H1 (cell line): ENCODE measurements around the gene LAMC1. TPM values are rescaled to one million over a fixed set of nuclear protein-coding genes. Genes with fewer than 3 reads are reported as not detected.

ENCODE experiments used
- CTCF ChIA-PET: fragments of 300-600 bp; sonication (Branson Sonifier 250); formaldehyde crosslinking; loops from one replicate; lab custom pipeline; 2021; ENCODE audit not compliant: partially characterized antibody; lab: Charles Lee
- POLR2A ChIA-PET: fragments of 300-600 bp; sonication (Branson Sonifier 250); formaldehyde crosslinking; loops from one replicate; lab custom pipeline; 2021; ENCODE audit warnings: inconsistent platforms; ENCODE audit not compliant: partially characterized antibody; lab: Charles Lee
- DNase-seq, 2 experiments: peaks; one replicate each; pipeline versions ENCODE4 v3.0.0 to v3.0.0-alpha.2; 2010 to 2022; ENCODE audit warnings: low spot score in 2 of 2, low read depth in 1 of 2, mixed read lengths in 1 of 2
- FAIRE-seq: peaks from 2 replicates; lab custom pipeline; 2011; peaks lifted over from hg19 to GRCh38; lab: Jason Lieb, UNC
- H2AFZ ChIP-seq: 2 replicates; pipeline ENCODE4 v1.8.1; 2012; ENCODE audit warnings: low read length, inconsistent platforms
- H2AK5ac ChIP-seq: 2 replicates; pipeline ENCODE4 v1.6.1; 2013; ENCODE audit warnings: low read depth, low read length
- H2BK120ac ChIP-seq: replicated peaks from 2 replicates; pipeline ENCODE3; 2013; ENCODE audit warnings: low read depth, low read length, inconsistent platforms
- H2BK12ac ChIP-seq: 2 replicates; pipeline ENCODE4 v1.6.1; 2013; ENCODE audit warnings: low read depth, low read length
- H2BK15ac ChIP-seq: 2 replicates; pipeline ENCODE4 v1.6.1; 2013; ENCODE audit warnings: low read length
- H2BK20ac ChIP-seq: 2 replicates; pipeline ENCODE4 v1.6.1; 2013; ENCODE audit warnings: low read length
- H2BK5ac ChIP-seq: 2 replicates; pipeline ENCODE4 v1.6.1; 2013; ENCODE audit warnings: low read depth, low read length
- H3K14ac ChIP-seq: 2 replicates; pipeline ENCODE4 v1.6.1; 2013; ENCODE audit warnings: inconsistent platforms; ENCODE audit not compliant: insufficient read length
- H3K18ac ChIP-seq: 2 replicates; pipeline ENCODE4 v1.6.1; 2013; ENCODE audit warnings: low read length; ENCODE audit errors: extremely low read depth
- H3K23ac ChIP-seq: 2 replicates; pipeline ENCODE4 v1.6.1; 2013; ENCODE audit warnings: inconsistent platforms; ENCODE audit not compliant: insufficient read length
- H3K23me2 ChIP-seq: 2 replicates; pipeline ENCODE4 v1.6.1; 2013; ENCODE audit warnings: low read depth, low read length
- H3K27ac ChIP-seq: 2 replicates; pipeline ENCODE4 v1.6.1; 2011; ENCODE audit warnings: low read depth, low read length, inconsistent platforms
- H3K27me3 ChIP-seq, 4 experiments: replicated peaks in 1 of 4; 1 replicate in 1 of 4; 2 replicates in 3 of 4; pipeline versions ENCODE4 v1.6.1 to v1.8.1; 2011 to 2013; ENCODE audit warnings: low read length in 3 of 4, mild to moderate bottlenecking in 3 of 4, inconsistent platforms in 2 of 4, mixed read lengths in 2 of 4, moderate library complexity in 1 of 4; ENCODE audit not compliant: control insufficient read depth in 3 of 4, insufficient read depth in 3 of 4; ENCODE audit errors: extremely low read depth in 1 of 4
- H3K36me3 ChIP-seq, 4 experiments: 2 replicates each; pipeline versions ENCODE4 v1.6.1 to v1.8.1; 2011 to 2013; ENCODE audit warnings: mild to moderate bottlenecking in 4 of 4, low read length in 3 of 4, moderate library complexity in 2 of 4, control low read depth in 1 of 4, inconsistent platforms in 1 of 4; ENCODE audit not compliant: insufficient read depth in 4 of 4, control insufficient read depth in 2 of 4
- H3K4ac ChIP-seq: replicated peaks from 2 replicates; pipeline ENCODE3; 2013; ENCODE audit warnings: low read length, low read depth, mixed read lengths, inconsistent platforms; ENCODE audit not compliant: insufficient read length
- H3K4me1 ChIP-seq, 4 experiments: replicated peaks in 1 of 4; 1 replicate in 1 of 4; 2 replicates in 3 of 4; pipeline versions ENCODE4 v1.6.1 to v1.8.1; 2011 to 2013; ENCODE audit warnings: low read length in 3 of 4, inconsistent platforms in 2 of 4, mixed read lengths in 1 of 4; ENCODE audit not compliant: insufficient read depth in 4 of 4, control insufficient read depth in 3 of 4
- H3K4me2 ChIP-seq, 2 experiments: 2 replicates each; pipeline versions ENCODE4 v1.6.1 to v1.8.1; 2011 to 2013; ENCODE audit warnings: low read depth in 2 of 2, low read length in 2 of 2, control low read depth in 1 of 2, inconsistent platforms in 1 of 2, mild to moderate bottlenecking in 1 of 2; ENCODE audit not compliant: insufficient read depth in 1 of 2
- H3K4me3 ChIP-seq, 4 experiments: fragments of 200-600, 300-600 bp in 1 of 4; sonication (generic), shearing (Covaris generic), sonication (Bioruptor Twin) in 1 of 4; 2 replicates each; pipeline versions ENCODE4 v1.5.1 to v1.8.1; 2011 to 2016; ENCODE audit warnings: low read length in 4 of 4, low read depth in 3 of 4, control low read depth in 2 of 4, inconsistent platforms in 2 of 4, mild to moderate bottlenecking in 2 of 4, mixed read lengths in 1 of 4, moderate library complexity in 1 of 4; ENCODE audit not compliant: insufficient read depth in 2 of 4; ENCODE audit errors: extremely low read depth in 1 of 4
- H3K56ac ChIP-seq: replicated peaks from 2 replicates; pipeline ENCODE3; 2013; ENCODE audit warnings: low read depth, mild to moderate bottlenecking, mixed read lengths, low read length, inconsistent platforms; ENCODE audit not compliant: insufficient read length
- H3K79me1 ChIP-seq: 2 replicates; pipeline ENCODE4 v1.6.1; 2013; ENCODE audit warnings: low read depth, low read length, control low read depth
- H3K79me2 ChIP-seq, 2 experiments: 2 replicates each; pipeline versions ENCODE4 v1.6.1 to v1.8.1; 2012 to 2013; ENCODE audit warnings: low read length in 2 of 2, mild to moderate bottlenecking in 2 of 2, inconsistent platforms in 1 of 2; ENCODE audit not compliant: insufficient read depth in 2 of 2, control insufficient read depth in 1 of 2
- H3K9ac ChIP-seq, 4 experiments: replicated peaks in 1 of 4; 1 replicate in 1 of 4; 2 replicates in 3 of 4; pipeline versions ENCODE4 v1.6.1 to v1.8.1; 2011 to 2013; ENCODE audit warnings: low read depth in 3 of 4, low read length in 3 of 4, control low read depth in 2 of 4, mild to moderate bottlenecking in 2 of 4, moderate library complexity in 2 of 4, inconsistent platforms in 1 of 4; ENCODE audit errors: extremely low read depth in 1 of 4
- H3K9me3 ChIP-seq, 2 experiments: 2 replicates each; pipeline versions ENCODE4 v1.6.1 to v1.8.1; 2012 to 2013; ENCODE audit warnings: mild to moderate bottlenecking in 2 of 2, moderate library complexity in 2 of 2, control low read depth in 1 of 2, inconsistent platforms in 1 of 2, low read depth in 1 of 2, low read length in 1 of 2, mixed read lengths in 1 of 2; ENCODE audit not compliant: insufficient read depth in 2 of 2
- H4K20me1 ChIP-seq, 2 experiments: replicated peaks in 1 of 2; 2 replicates each; pipeline versions ENCODE3 to v1.8.1; 2011 to 2013; ENCODE audit warnings: inconsistent platforms in 2 of 2, low read length in 2 of 2, mild to moderate bottlenecking in 1 of 2; ENCODE audit not compliant: insufficient read depth in 2 of 2, control insufficient read depth in 1 of 2
- H4K5ac ChIP-seq: 2 replicates; pipeline ENCODE4 v1.6.1; 2013; ENCODE audit warnings: low read length, low read depth, mixed read lengths, inconsistent platforms; ENCODE audit not compliant: insufficient read length
- H4K8ac ChIP-seq: 2 replicates; pipeline ENCODE4 v1.8.0; 2013; ENCODE audit warnings: mild to moderate bottlenecking, moderate library complexity, low read length, inconsistent platforms; ENCODE audit not compliant: insufficient read depth; ENCODE audit errors: extremely low read depth
- H4K91ac ChIP-seq: replicated peaks from 2 replicates; pipeline ENCODE3; 2013; ENCODE audit warnings: low read length, mixed read lengths, inconsistent platforms; ENCODE audit not compliant: insufficient read length
- CBX8 ChIP-seq: fragments of 300-800, 300-1000 bp; sonication (generic); IDR thresholded peaks from 2 replicates; pipeline ENCODE4 v1.7.1; 2016; ENCODE audit warnings: low read depth, low read length, borderline replicate concordance
- CHD1 ChIP-seq: IDR thresholded peaks from 2 replicates; pipeline ENCODE4 v1.6.1; 2012; ENCODE audit warnings: low read depth, low read length, improper control_type of control experiment
- CTCF ChIP-seq, 3 experiments: IDR thresholded peaks; 1 replicate in 2 of 3; 2 replicates in 1 of 3; pipeline versions ENCODE4 v1.5.1 to v1.6.1; 2011; ENCODE audit warnings: low read length in 3 of 3, mild to moderate bottlenecking in 3 of 3, inconsistent platforms in 2 of 3, low read depth in 1 of 3, moderate library complexity in 1 of 3; ENCODE audit not compliant: insufficient read depth in 1 of 3; ENCODE audit errors: control extremely low read depth in 1 of 3
- GABPA ChIP-seq: IDR thresholded peaks from 2 replicates; pipeline ENCODE4 v1.6.1; 2011; ENCODE audit warnings: mild to moderate bottlenecking, low read length, moderate library complexity, borderline replicate concordance; ENCODE audit not compliant: insufficient read depth
- HDAC6 ChIP-seq: IDR thresholded peaks from one replicate; pipeline ENCODE4 v1.7.1; 2012; ENCODE audit warnings: low read depth, mild to moderate bottlenecking, inconsistent platforms, low read length, moderate library complexity
- NRF1 ChIP-seq: IDR thresholded peaks from 2 replicates; pipeline ENCODE4 v1.6.1; 2011; ENCODE audit warnings: mild to moderate bottlenecking, low read depth, low read length, improper control_type of control experiment
- POLR2AphosphoS5 ChIP-seq: IDR thresholded peaks from 2 replicates; pipeline ENCODE4 v1.6.1; 2011; ENCODE audit warnings: low read depth, low read length
- POU5F1 ChIP-seq: IDR thresholded peaks from 2 replicates; pipeline ENCODE4 v1.6.1; 2011; ENCODE audit warnings: low read depth, mild to moderate bottlenecking, low read length, moderate library complexity
- RAD21 ChIP-seq, 2 experiments: IDR thresholded peaks in 1 of 2; conservative IDR thresholded peaks in 1 of 2; 2 replicates each; pipeline ENCODE4 v1.6.1; 2011; ENCODE audit warnings: low read depth in 2 of 2, low read length in 2 of 2, improper control_type of control experiment in 1 of 2, inconsistent platforms in 1 of 2, mild to moderate bottlenecking in 1 of 2, moderate library complexity in 1 of 2
- RFX5 ChIP-seq: IDR thresholded peaks from 2 replicates; pipeline ENCODE4 v1.6.1; 2011; ENCODE audit warnings: low read depth, low read length, improper control_type of control experiment, borderline replicate concordance
- TBP ChIP-seq: IDR thresholded peaks from 2 replicates; pipeline ENCODE4 v1.6.1; 2011; ENCODE audit warnings: low read depth, low read length, improper control_type of control experiment
- WGBS, 2 experiments: shearing (Covaris generic) in 1 of 2; methylation state at CpG; one replicate each; pipeline versions ENCODE4 v1.1.6 to v1.1.7; 2013 to 2015; ENCODE audit warnings: low lambda C conversion rate in 2 of 2, mixed read lengths in 2 of 2, inconsistent platforms in 1 of 2, low coverage in 1 of 2, missing lambda C conversion rate in 1 of 2; ENCODE audit not compliant: insufficient replicate concordance in 2 of 2, insufficient coverage in 1 of 2, insufficient read length in 1 of 2; ENCODE audit errors: extremely low coverage in 1 of 2, missing lambda C conversion rate in 1 of 2; 5-methylcytosine and 5-hydroxymethylcytosine counted together
- polyA plus RNA-seq, 7 experiments: library from polyadenylated mRNA; depleted of rRNA in 3 of 7; stranded (reverse) in 5 of 7; unstranded in 2 of 7; fragments of >200 nt in 5 of 7; fragments of 200-250 nt in 2 of 7; gene quantifications; 1 replicate in 5 of 7; 2 replicates in 1 of 7; 4 replicates in 1 of 7; pipeline versions ENCODE4 v1.2.1 to v1.2.3, GENCODE V29; 2011 to 2013; ENCODE audit warnings: missing spikeins in 2 of 7, mixed read lengths in 2 of 7
- total RNA-seq: library from RNA; stranded (reverse); fragmentation: NEBNext Ultra II Directional; extraction: Animal tissue kit (Norgen Biotek cat#: 25700); gene quantifications from 2 replicates; pipeline ENCODE4 v1.2.1, GENCODE V29; 2021
- TF ChIP-seq, protein P1 (sequence below): IDR thresholded peaks from 2 replicates; pipeline ENCODE4 v1.6.1; 2012; ENCODE audit warnings: inconsistent platforms

The LAMC1 gene
- total and polyA plus RNA-seq, 2 of the 8 experiments (the other 6 are each of a cell fraction or from before 2014, with no cell fraction given) = 47.6 to 90.3 TPM

DNA sequence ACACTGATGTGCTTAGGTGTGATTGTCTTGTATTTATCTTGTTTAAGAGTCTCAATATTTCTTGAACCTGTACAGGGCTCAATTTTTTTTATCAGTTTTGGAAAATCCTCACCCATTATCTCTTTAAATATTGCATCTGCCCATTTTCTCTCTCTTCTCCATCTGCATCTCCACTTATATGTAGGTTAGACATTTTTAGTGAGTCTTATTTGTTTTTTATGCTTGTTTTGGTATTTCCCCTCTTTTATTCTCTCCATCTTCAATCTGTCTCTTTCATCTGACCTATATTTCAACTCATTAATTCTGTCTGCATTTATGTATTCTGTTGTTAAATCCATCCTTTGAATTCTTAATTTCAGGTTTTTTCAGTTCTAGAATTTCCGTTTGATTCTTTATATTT is 37.3 kb upstream of the LAMC1 start:
- H3K23me2 ChIP-seq = no peaks in the 10 kb centered on the region
- H4K91ac ChIP-seq = no peak overlapping the region
- DNase-seq (no peak), FAIRE-seq (no peak)
- H3K79me2 ChIP-seq = no peaks in the 10 kb centered on the region
- no peaks in the 10 kb centered on the region for H3K27me3 ChIP-seq
- no peak overlapping the region for H2BK5ac ChIP-seq
- ChIA-PET POLR2A (no interaction called here), CTCF (no interaction called here)
- no peaks in the 10 kb centered on the region; a peak in 1 of 4 replicates for H3K9me3 ChIP-seq
- H3K18ac ChIP-seq = no peak overlapping the region
- H3K14ac ChIP-seq = no peak overlapping the region
- H2BK20ac ChIP-seq = no peak overlapping the region
- no peak overlapping the region for H2BK120ac ChIP-seq
- H3K56ac ChIP-seq = no peak overlapping the region
- H3K4me2 ChIP-seq = no peak overlapping the region
- H4K20me1 ChIP-seq = no peaks in the 10 kb centered on the region
- H3K79me1 ChIP-seq = no peaks in the 10 kb centered on the region
- H4K8ac ChIP-seq = no peak overlapping the region
- H2BK12ac ChIP-seq = no peak overlapping the region
- no peak overlapping the region for H3K27ac ChIP-seq
- H3K4me1 ChIP-seq = 0 out of 7 replicates have a peak, but pooled peaks cover 0 to 2% (median 0%) of the 10 kb centered on the region in 4 experiments
- no peak overlapping the region for H3K4me3 ChIP-seq
- no peak overlapping the region for H2AFZ ChIP-seq
- H3K9ac ChIP-seq = no peak overlapping the region
- no peak overlapping the region for H2BK15ac ChIP-seq
- H2AK5ac ChIP-seq = no peak overlapping the region
- WGBS, 2 experiments = 97% methylated on average over 1 of the region's 1 CpG; no CpG with 5 or more reads in 1 of the 2 experiments
- H3K36me3 ChIP-seq = no peaks in the 10 kb centered on the region
- H3K23ac ChIP-seq = no peak overlapping the region
- H3K4ac ChIP-seq = no peak overlapping the region
- no peak overlapping the region for H4K5ac ChIP-seq
- TF ChIP-seq POLR2AphosphoS5 (no peak), NRF1 (no peak), CHD1 (no peak), GABPA (no peak), TBP (no peak), CTCF (IDR thresholded peaks at IDR 0.05; ENCODE audit: control extremely low read depth in 1 of 3, insufficient read depth in 1 of 3, low read depth in 1 of 3, low read length in 3 of 3) (no peak), RAD21 (IDR thresholded peaks at IDR 0.05 in 1 of 2, conservative IDR thresholded peaks at IDR 0.05 in 1 of 2; ENCODE audit: low read depth in 2 of 2, low read length in 2 of 2) (no peak), RFX5 (no peak), CBX8 (no peak), HDAC6 (no peak), POU5F1 (no peak)
- TF ChIP-seq, protein P1, sequence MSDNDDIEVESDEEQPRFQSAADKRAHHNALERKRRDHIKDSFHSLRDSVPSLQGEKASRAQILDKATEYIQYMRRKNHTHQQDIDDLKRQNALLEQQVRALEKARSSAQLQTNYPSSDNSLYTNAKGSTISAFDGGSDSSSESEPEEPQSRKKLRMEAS = no peak
